CD14-positive monocyte (primary cell): ENCODE data around the gene PRCD. TPM values are rescaled to one million over a fixed set of nuclear protein-coding genes. Genes with fewer than 3 reads are reported as not detected.
A peak's percentile ranks its signal among the peaks of the same experiment; 100 is the strongest.
"Not testable (repeated sequence)": the region's sequence is repeated elsewhere in the genome, so short reads cannot be mapped to it uniquely, and the experiment has no call there.

Experiments
- DNase-seq, 3 donors: peaks; one replicate each; pipeline ENCODE4 v3.0.0-alpha.2; 2011 to 2022
- H2AFZ ChIP-seq: 2 replicates; pipeline ENCODE4 v1.6.0; 2012; ENCODE audit warnings: mild to moderate bottlenecking, low read depth, low read length, inconsistent platforms; ENCODE audit not compliant: insufficient read depth, poor library complexity, severe bottlenecking
- H3K27ac ChIP-seq, 2 donors: 1 replicate in 1 of 2; 2 replicates in 1 of 2; pipeline ENCODE4 v1.5.1; 2012 to 2013; ENCODE audit warnings: low read length in 2 of 2, control low read depth in 1 of 2, inconsistent platforms in 1 of 2, low read depth in 1 of 2, mild to moderate bottlenecking in 1 of 2
- H3K27me3 ChIP-seq, 2 donors: one replicate each; pipeline versions ENCODE4 v1.6.0 to v1.6.1; 2011 to 2013; ENCODE audit warnings: low read length in 2 of 2; ENCODE audit not compliant: control insufficient read depth in 2 of 2, insufficient read depth in 2 of 2
- H3K36me3 ChIP-seq, 2 donors: replicated peaks in 1 of 2; 1 replicate in 1 of 2; 2 replicates in 1 of 2; pipeline versions ENCODE4 v1.5.1 to v1.6.1; 2012 to 2013; ENCODE audit warnings: low read length in 2 of 2, control low read depth in 1 of 2, inconsistent platforms in 1 of 2, mild to moderate bottlenecking in 1 of 2; ENCODE audit not compliant: insufficient read depth in 2 of 2, control insufficient read depth in 1 of 2
- H3K4me1 ChIP-seq, 2 donors: 1 replicate in 1 of 2; 2 replicates in 1 of 2; pipeline versions ENCODE4 v1.5.1 to v1.6.1; 2012 to 2013; ENCODE audit warnings: low read length in 2 of 2, control low read depth in 1 of 2, inconsistent platforms in 1 of 2, mild to moderate bottlenecking in 1 of 2, moderate library complexity in 1 of 2; ENCODE audit not compliant: insufficient read depth in 2 of 2, control insufficient read depth in 1 of 2
- H3K4me2 ChIP-seq: replicated peaks from 2 replicates; pipeline ENCODE3; 2012; ENCODE audit warnings: low read length, moderate library complexity, mild to moderate bottlenecking; ENCODE audit not compliant: poor library complexity, severe bottlenecking; ENCODE audit errors: extremely low read depth
- H3K4me3 ChIP-seq, 3 experiments: fragments of 200-600 bp in 1 of 3; sonication (generic) in 1 of 3; replicated peaks in 1 of 3; 1 replicate in 2 of 3; 2 replicates in 1 of 3; pipeline ENCODE4 v1.5.1; 2011 to 2013; ENCODE audit warnings: low read length in 3 of 3, mild to moderate bottlenecking in 3 of 3, control low read depth in 2 of 3, low read depth in 2 of 3, inconsistent platforms in 1 of 3, moderate library complexity in 1 of 3
- H3K79me2 ChIP-seq: 2 replicates; pipeline ENCODE4 v1.6.0; 2012; ENCODE audit warnings: mild to moderate bottlenecking, control low read depth, inconsistent platforms, low read length, moderate library complexity; ENCODE audit not compliant: insufficient read depth
- H3K9ac ChIP-seq: 2 replicates; pipeline ENCODE4 v1.6.0; 2017; ENCODE audit warnings: low read length, mild to moderate bottlenecking; ENCODE audit not compliant: insufficient read depth, poor library complexity, severe bottlenecking
- H3K9me3 ChIP-seq, 2 donors: replicated peaks in 1 of 2; 1 replicate in 1 of 2; 2 replicates in 1 of 2; pipeline versions ENCODE4 v1.5.1 to v1.6.1; 2012 to 2013; ENCODE audit warnings: low read length in 2 of 2, control low read depth in 1 of 2; ENCODE audit not compliant: control insufficient read depth in 1 of 2, insufficient read depth in 1 of 2
- H4K20me1 ChIP-seq: 2 replicates; pipeline ENCODE4 v1.6.0; 2012; ENCODE audit warnings: mild to moderate bottlenecking, low read length, control low read depth, moderate library complexity; ENCODE audit not compliant: insufficient read depth
- H3K27ac Mint-ChIP-seq, 7 donors: one replicate each; pipeline ENCODE4 v1.8.0; 2020; ENCODE audit warnings: mild to moderate bottlenecking in 7 of 7, mixed read lengths in 7 of 7, moderate library complexity in 6 of 7, inconsistent platforms in 2 of 7
- H3K27me3 Mint-ChIP-seq, 3 donors: one replicate each; pipeline ENCODE4 v1.8.0; 2021 to 2022; ENCODE audit warnings: low read depth in 3 of 3, mild to moderate bottlenecking in 3 of 3, mixed read lengths in 3 of 3, moderate library complexity in 3 of 3, inconsistent platforms in 1 of 3
- H3K36me3 Mint-ChIP-seq, 2 donors: one replicate each; pipeline ENCODE4 v1.8.0; 2020; ENCODE audit warnings: mixed read lengths in 2 of 2, inconsistent platforms in 1 of 2, mild to moderate bottlenecking in 1 of 2
- H3K4me1 Mint-ChIP-seq: one replicate; pipeline ENCODE4 v1.8.0; 2020; ENCODE audit warnings: mild to moderate bottlenecking, mixed read lengths
- H3K4me3 Mint-ChIP-seq, 2 donors: one replicate each; pipeline ENCODE4 v1.8.0; 2020; ENCODE audit warnings: mild to moderate bottlenecking in 2 of 2, mixed read lengths in 2 of 2, moderate library complexity in 1 of 2
- H3K9me3 Mint-ChIP-seq, 7 donors: one replicate each; pipeline ENCODE4 v1.8.0; 2020 to 2022; ENCODE audit warnings: mixed read lengths in 7 of 7, mild to moderate bottlenecking in 6 of 7, moderate library complexity in 6 of 7, inconsistent platforms in 2 of 7
- WGBS: methylation state at CpG from one replicate; pipeline ENCODE4 v1.1.5; 2013; ENCODE audit warnings: missing lambda C conversion rate; ENCODE audit not compliant: insufficient coverage; 5-methylcytosine and 5-hydroxymethylcytosine counted together
- intact Hi-C, 2 donors: fragments of 100-400 bp; cut with micrococcal nuclease; formaldehyde crosslinking; loops; one replicate each; pipeline versions ENCODE4 v1.15.0 to v1.15.1; 2023
- polyA plus RNA-seq, 3 donors: library from polyadenylated mRNA; depleted of rRNA in 1 of 3; unstranded in 2 of 3; stranded (reverse) in 1 of 3; fragments of 300-500 nt in 2 of 3; fragments of >200 nt in 1 of 3; fragmentation: Illumina TruSeq in 2 of 3; gene quantifications; 1 replicate in 2 of 3; 2 replicates in 1 of 3; pipeline ENCODE4 v1.2.3, GENCODE V29; 2012 to 2021
- TF ChIP-seq, protein P1 (sequence below): fragments of 200-600 bp; IDR thresholded peaks from one replicate; pipeline ENCODE4 v1.8.0; 2022; ENCODE audit warnings: antibody characterized with exemption, mild to moderate bottlenecking

The PRCD gene
- polyA plus RNA-seq, 3 donors = not detected

DNA sequence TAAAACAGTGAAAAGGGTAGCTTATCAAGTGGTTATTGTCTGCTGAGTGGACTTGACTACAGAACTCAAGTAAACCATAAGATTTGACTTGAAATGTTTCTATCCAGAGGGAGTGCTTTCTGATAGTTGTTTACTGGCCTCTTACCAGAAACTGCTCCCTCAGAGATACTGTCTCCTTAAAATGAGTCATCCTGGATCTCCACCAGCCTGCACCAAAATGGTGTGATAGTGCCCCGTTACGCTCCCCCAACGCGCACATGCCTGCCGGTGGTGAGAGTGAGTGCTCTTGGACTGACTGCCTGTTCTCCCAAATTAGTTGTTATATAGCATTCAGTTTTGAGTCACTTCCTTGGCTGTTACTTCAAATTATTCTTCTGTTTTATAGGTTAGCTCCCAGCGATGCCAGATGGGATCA, 22.9 kb downstream of the PRCD start:
- no peak overlapping the region for H3K4me2 ChIP-seq
- no peak overlapping the region for H3K9ac ChIP-seq
- no peak overlapping the region for H2AFZ ChIP-seq
- H3K4me3 Mint-ChIP-seq = no peak overlapping the region
- no peaks in the 10 kb centered on the region for H3K9me3 Mint-ChIP-seq
- H3K4me1 ChIP-seq = peaks cover 47 to 70% of the 10 kb centered on the region in 2 donors
- intact Hi-C loops = no loop called here
- H3K27me3 ChIP-seq = no peaks in the 10 kb centered on the region
- peaks cover 33 to 45% of the 10 kb centered on the region in 2 donors for H3K36me3 ChIP-seq
- H3K4me1 Mint-ChIP-seq = peaks cover 64% of the 10 kb centered on the region
- TF ChIP-seq, protein P1, sequence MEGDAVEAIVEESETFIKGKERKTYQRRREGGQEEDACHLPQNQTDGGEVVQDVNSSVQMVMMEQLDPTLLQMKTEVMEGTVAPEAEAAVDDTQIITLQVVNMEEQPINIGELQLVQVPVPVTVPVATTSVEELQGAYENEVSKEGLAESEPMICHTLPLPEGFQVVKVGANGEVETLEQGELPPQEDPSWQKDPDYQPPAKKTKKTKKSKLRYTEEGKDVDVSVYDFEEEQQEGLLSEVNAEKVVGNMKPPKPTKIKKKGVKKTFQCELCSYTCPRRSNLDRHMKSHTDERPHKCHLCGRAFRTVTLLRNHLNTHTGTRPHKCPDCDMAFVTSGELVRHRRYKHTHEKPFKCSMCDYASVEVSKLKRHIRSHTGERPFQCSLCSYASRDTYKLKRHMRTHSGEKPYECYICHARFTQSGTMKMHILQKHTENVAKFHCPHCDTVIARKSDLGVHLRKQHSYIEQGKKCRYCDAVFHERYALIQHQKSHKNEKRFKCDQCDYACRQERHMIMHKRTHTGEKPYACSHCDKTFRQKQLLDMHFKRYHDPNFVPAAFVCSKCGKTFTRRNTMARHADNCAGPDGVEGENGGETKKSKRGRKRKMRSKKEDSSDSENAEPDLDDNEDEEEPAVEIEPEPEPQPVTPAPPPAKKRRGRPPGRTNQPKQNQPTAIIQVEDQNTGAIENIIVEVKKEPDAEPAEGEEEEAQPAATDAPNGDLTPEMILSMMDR = no peak
- H3K9me3 ChIP-seq = no peaks in the 10 kb centered on the region
- peaks cover 67% of the 10 kb centered on the region for H4K20me1 ChIP-seq
- no CpG with 5 or more reads among the region's 6 CpGs for WGBS
- no peak overlapping the region for H3K4me3 ChIP-seq
- H3K27ac Mint-ChIP-seq = peak overlapping the region in 2 of 7 donors; percentile 25 to 64
- peaks cover 49 to 64% of the 10 kb centered on the region in 2 donors for H3K36me3 Mint-ChIP-seq
- H3K79me2 ChIP-seq = peaks cover 44% of the 10 kb centered on the region
- no peak for DNase-seq
- no peak overlapping the region for H3K27ac ChIP-seq
- peaks cover 0 to 4% (median 2%) of the 10 kb centered on the region in 3 donors for H3K27me3 Mint-ChIP-seq

DNA sequence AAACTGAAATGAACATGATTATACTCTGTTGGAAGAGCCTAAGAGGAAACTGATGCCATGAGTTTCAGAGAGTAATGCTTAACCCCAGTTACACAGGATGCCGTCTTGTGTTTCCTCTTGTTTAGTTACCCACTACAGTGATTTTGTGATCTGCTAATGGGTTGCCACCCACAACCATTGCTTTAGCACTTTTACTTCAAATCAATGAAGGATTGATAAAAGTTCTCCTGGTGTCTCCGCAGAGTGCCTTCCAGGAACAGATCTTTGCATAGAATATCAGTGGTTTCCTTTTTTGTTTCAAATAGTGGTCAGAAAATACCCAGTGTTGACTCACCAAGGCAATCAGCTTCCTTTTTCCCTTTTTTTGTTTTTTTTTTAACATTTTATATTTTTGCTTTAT, 23.5 kb downstream of the PRCD start:
- H3K4me2 ChIP-seq, H3K4me3 ChIP-seq, H3K9me3 ChIP-seq, H3K27ac Mint-ChIP-seq, H3K27ac ChIP-seq, DNase-seq, H3K27me3 ChIP-seq, H3K9ac ChIP-seq, H2AFZ ChIP-seq, H3K4me3 Mint-ChIP-seq, intact Hi-C loops, H3K9me3 Mint-ChIP-seq: not testable (repeated sequence)
- Mint-ChIP-seq H3K4me1 (peaks cover 65% of the 10 kb centered on the region), H3K36me3 (peaks cover 49 to 64% of the 10 kb centered on the region in 2 donors), H3K27me3 (peaks cover 3 to 11% (median 8%) of the 10 kb centered on the region in 3 donors)
- peaks cover 33 to 45% of the 10 kb centered on the region in 2 donors for H3K36me3 ChIP-seq
- peaks cover 38% of the 10 kb centered on the region for H3K79me2 ChIP-seq
- no CpG with 5 or more reads among the region's 2 CpGs for WGBS
- H3K4me1 ChIP-seq = peaks cover 47 to 70% of the 10 kb centered on the region in 2 donors
- H4K20me1 ChIP-seq = peaks cover 73% of the 10 kb centered on the region

DNA sequence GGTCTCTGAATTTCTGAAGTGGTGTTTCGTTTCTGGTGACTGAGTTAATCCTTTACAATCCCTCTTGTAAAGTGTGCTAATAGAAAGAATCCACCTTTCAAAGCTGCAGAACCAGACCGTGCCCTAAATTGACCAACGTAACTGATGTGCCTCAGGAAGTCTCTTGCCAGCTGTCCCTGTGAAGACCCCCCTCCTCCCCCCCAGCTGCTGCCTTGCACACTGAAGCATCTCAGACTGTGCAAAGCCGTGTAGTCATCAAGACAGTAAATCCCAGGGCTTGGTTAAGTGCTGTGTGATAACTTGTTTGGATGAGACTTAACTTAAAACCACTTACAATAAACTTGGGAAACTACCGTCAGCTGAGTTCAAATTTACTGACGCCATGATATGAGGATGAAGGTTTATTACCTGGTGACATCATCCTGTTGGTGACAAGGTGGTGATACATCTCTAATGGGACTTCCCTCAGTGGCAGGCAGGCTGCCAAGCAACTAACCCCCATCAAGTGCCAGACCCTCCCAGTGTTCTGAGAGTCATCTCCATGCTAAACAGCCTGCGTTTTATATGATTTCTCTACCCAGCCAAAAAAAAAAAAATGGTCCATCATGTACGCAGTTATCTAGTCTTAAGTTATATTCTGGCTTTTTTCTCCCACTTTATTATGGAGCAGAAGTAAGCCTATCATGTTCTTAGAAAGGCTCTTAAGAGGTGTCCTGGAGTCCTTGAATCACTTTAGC, 25.3 kb downstream of the PRCD start:
- H3K9ac ChIP-seq, H3K9me3 Mint-ChIP-seq, H3K4me3 ChIP-seq, H3K27me3 ChIP-seq, H2AFZ ChIP-seq, H3K4me3 Mint-ChIP-seq, H3K27ac Mint-ChIP-seq, H3K27ac ChIP-seq, H3K9me3 ChIP-seq, H3K4me2 ChIP-seq: not testable (repeated sequence)
- Histone ChIP-seq H3K4me1 (peaks cover 34 to 60% of the 10 kb centered on the region in 2 donors), H4K20me1 (peaks cover 67% of the 10 kb centered on the region), H3K36me3 (peaks cover 31 to 45% of the 10 kb centered on the region in 2 donors), H3K79me2 (peaks cover 20% of the 10 kb centered on the region)
- intact Hi-C loops = loop anchor here in 1 of 2 donors (5.0 kb wide), 1 partner anchor 57 kb away; no protein-coding TSS in a partner anchor
- peaks cover 57% of the 10 kb centered on the region for H3K4me1 Mint-ChIP-seq
- H3K27me3 Mint-ChIP-seq = peaks cover 10 to 23% (median 17%) of the 10 kb centered on the region in 3 donors
- WGBS = no CpG with 5 or more reads among the region's 8 CpGs
- peak in 1 of 3 donors; percentile 81 for DNase-seq
- H3K36me3 Mint-ChIP-seq = peaks cover 49 to 61% of the 10 kb centered on the region in 2 donors
